DLD1 (cell line): Measurements from ENCODE around the gene BAG3.
"Not testable (repeated sequence)": the region's sequence is repeated elsewhere in the genome, so short reads cannot be mapped to it uniquely, and the experiment has no call there.

Experiments
- in situ Hi-C: cut with HindIII; loops from 2 replicates; pipeline ENCODE4 v1.10.0; 2017; ENCODE audit warnings: low sequenced_read_pairs

The BAG3 gene

DNA sequence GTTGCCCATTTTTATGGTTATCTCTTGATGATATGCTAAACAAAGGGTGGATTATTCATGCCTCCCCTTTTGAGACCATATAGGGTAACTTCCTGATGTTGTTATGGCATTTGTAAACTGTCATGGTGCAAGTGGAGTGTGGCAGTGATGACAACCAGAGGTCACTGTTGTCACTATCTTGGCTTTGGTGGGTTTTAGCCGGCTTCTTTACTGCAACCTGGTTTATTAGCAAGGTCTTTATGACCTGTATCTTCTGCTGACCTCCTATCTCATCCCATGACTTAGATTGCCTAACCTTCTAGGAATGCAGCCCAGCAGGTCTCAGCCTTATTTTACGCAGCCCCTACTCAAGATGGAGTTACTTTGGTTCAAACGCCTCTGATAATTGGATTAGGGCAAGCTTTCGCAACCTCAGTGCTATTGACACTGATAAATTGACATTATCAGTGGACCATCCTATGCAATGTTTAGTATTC is 36.9 kb downstream of the BAG3 start:
- in situ Hi-C loops: loop anchor here (10.0 kb wide), 1 partner anchor 347 kb away; no protein-coding TSS in a partner anchor

DNA sequence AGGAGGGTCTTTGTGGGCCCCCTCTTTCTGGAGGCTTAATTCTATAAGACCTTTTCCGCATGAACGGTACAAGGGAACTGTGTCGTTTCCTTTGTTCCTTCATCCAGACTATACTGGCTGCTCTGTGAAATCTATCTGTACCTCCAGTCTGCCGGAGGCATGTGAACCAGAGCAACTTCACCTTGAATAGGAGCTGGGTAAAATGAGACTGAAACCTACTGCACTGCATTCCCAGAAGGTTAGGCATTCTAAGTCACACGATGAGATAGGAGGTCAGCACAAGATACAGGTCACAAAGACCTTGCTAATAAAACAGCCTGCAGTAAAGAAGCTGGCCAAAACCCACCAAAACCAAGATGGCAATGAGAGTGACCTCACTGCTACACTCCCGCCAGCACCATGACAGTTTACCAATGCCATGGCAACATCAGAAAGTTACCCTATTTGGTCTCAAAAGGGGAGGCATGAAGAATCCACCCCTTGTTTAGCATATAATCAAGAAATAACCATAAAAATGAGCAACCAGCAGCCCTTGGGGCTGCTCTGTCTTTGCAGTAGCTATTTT is 37.9 kb downstream of the BAG3 start:
- in situ Hi-C loops: loop anchor here (10.0 kb wide), 1 partner anchor 346 kb away; no protein-coding TSS in a partner anchor

DNA sequence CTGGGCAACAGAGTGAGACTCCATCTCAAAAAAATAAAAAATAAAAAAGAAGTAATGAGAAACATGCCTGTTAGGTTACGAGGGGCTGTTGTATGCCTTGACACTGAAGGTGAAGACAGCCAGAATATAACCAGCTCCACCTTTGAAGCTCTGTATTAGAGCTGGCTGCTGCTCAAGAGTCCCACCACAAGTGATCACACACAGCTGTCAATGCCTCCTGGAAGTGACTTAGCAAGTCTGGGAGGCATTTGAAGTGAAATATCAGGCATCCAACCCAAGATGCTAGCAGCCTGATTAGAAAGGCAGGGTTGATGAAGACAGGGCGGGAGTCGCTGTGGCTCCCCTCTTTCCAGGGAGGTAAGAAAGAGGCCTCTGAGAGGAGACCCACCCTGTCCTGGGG is 40.5 kb downstream of the BAG3 start:
- in situ Hi-C loops: no loop called here

DNA sequence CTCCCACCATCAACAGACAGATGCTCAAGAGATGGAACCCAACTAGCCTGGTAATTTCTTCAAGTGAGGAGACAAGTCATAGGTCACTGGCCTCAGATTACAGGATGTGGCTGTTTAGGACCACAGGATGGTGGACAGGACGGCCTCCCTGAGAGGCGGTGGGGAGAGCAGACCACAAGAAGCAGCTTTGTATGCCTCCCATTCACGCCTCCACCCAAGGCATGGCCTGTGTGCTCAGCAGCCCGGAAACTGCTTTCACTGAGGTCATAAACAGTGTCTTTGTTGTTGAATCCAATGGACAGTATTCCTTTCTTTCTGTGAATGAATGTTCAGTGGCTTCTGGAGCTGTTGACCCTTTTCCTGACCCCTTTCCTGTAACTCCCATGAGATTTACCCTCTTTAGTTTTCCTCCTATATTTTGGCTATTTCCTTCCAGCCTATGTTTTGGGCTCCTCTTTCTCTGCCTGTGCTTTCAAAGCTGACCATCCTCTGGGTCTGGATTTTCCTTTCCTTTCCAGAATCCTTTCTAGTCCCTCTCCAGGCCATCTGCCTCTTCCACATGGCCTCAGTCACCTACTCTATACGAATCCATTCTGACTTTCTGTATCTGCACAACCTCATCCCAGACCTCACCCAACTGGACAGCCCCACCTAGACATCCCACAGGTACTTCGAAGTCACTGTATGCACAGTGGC is 42.2 kb downstream of the BAG3 start:
- in situ Hi-C loops: no loop called here

DNA sequence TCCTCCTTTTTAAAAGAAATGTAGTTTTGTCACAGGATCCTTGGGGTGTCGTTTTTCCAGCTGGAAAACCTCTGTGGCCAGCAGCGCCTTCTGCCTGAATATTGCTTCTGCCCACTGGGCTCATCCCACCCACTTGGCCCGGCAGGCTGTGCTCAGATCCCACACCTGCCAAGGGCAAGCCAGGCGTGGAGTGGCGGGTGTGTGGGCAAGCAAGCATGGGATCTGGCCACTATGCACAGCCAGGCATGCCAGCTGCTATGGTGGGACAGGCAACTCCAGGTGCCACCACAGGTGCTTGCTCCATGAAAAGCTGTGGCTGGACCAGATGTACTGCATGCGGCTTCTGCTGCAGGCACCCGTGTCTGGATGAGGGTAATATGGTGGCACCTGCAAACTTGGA is 43.4 kb downstream of the BAG3 start:
- in situ Hi-C loops: no loop called here

DNA sequence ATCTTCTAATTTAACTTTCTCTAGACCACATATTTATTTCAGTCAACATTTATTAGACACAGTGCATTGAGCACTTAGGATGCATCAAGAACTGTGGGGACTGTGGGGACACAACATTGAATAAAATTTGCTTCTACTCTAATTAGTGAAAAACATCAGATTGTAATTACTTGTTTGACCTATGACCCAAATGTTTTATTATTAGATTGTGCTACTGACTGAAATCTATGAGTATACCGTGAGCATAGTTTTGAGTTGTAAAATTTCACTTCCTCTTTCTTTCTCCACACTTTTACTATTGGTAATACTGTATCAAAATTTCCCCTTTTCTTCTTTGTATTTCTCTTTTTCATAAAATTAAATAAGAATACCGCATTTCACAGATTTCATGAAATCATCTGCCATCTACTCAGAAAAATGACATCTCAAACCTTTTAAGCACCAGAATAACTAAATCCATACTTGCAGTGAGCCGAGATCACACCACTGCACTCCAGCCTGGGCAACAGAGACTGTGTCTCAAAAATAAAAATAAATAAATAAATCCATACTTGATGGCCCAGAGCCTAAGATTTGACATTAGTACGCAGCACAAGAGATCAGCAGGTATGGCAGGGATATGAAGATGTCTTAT is 49.3 kb downstream of the BAG3 start:
- in situ Hi-C loops: no loop called here

DNA sequence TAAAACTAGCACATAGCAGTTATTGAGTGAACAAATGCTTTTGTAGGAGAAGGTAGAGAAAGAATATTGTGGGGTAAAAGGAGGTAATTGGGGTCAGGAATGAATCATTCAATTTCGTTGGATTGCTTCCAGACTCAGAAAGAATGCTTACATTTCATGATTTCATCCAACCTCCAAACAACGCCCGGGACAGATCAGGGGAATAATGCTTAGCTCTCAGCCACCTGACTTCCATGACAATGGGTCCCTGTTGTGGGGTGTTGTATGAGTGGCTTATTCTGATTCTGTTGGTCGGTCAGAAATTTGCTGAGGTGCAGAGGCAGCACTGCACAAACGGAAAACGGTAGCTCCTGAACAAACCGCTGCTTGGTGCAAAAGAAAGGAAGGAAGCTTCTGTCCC is 50.7 kb downstream of the BAG3 start:
- in situ Hi-C loops: no loop called here

DNA sequence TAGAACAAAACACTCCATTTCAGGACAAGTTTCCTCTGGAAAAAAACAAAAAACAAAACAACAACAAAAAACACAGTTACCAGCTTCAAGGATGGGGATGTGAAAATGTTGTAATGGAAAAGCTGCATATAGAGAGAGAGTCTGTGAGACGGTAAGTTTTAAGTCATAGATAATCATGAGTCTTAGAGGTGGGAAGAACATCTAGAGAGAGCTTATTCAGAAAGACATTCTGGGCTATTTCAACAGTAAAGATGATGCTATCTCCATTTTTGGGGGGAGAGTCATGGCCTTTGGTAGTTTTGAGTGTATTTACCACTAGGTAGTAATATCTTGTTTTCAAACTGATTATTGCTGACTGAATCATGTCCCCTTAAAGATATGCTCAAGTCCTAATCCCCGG is 51.4 kb downstream of the BAG3 start:
- in situ Hi-C loops: no loop called here

DNA sequence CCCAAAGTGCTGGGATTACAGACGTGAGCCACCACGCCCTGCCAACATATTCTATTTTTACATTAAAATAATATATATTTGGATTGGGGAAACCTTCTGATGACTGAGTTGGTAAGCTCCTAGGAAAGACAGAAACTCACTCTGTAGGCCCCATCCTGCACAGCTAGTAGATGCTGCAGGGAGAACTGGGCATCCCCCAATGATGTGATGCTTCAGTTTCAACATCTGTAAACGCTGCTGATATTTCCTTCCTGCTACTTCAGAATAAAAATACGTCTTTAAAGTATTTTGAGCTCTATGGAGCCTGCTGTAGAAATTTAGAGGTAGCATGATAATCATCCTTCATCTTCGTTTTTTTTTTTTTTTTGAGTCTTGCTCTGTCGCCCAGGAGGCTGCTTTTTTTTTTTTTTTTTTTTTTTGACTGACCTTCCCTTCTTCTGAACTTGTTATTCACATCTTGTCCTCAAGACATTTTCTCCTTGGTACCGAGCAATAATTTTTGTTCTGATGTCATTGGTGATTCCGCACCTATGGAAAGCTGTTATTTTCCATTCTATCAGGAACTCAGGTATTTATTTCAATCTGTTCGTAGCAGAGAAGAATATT is 52.8 kb downstream of the BAG3 start:
- in situ Hi-C loops: no loop called here

DNA sequence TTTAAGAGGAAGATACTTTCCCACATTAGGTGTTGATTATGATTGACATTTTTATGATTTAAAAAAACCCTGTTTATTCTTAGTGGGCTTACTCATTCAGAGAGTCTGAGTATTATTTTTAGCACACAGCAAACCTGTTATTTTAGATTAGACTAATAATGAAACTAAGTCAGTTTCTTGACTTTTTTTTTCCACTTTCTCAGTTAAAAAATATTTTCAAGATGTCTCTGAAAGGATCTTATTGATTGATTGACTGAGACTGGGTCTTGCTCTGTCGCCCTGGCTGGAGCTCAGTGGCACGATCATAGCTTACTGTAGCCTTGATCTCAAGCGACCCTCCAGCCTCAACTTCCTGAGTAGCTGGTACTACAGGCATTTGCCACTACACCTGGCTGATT is 54.3 kb downstream of the BAG3 start:
- in situ Hi-C loops: no loop called here

DNA sequence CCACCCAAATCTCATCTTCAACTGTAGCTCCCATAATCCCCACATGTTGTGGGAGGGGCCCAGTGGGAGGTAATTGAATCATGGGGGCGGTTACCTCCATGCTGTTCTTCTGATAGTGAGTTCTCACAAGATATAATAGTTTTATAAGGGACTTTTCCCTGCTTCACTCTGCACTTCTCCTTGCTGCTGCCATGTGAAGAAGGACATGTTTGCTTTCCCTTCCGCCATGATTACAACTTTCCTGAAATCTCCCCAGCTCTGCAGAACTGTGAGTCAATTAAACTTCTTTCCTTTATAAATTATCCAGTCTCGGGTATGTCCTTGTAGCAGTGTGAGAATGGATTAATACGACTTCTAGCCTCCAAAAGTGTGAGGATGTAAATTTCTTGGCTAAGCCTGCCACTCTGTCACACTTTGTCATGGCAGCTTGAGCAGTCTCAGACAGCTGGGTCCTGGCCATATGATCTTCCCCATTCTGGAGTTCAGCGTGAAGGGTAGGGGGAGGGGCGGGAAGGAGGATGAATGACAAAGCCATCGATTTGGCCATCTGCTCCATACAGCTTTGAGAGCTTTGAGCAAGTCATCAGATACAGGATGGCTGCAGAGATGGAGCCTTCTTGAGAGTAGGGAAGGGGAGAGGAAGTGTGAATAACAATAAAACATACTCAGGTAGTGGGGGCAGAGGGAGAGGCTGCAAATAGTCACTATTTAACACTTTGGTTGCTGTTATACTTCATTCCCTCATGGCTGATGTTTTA is 55.5 kb downstream of the BAG3 start:
- in situ Hi-C loops: no loop called here

DNA sequence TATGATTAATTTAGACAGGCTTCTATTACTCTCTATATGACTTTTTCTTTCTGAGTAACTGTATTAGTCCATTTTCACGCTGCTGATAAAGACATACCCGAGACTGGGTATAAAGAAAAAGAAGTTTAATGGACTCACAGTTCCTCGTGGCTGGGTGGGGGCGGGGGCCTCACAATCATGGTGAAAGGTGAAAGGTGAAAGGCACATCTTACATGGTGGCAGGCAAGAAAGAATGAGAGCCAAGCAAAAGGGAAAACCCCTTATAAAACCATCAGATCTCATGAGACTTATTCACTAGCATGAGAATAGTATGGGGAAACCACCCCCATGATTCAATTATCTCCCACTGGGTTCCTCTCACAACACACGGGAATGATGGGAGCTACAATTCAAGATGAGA is 56.2 kb downstream of the BAG3 start:
- in situ Hi-C loops: not testable (repeated sequence)

DNA sequence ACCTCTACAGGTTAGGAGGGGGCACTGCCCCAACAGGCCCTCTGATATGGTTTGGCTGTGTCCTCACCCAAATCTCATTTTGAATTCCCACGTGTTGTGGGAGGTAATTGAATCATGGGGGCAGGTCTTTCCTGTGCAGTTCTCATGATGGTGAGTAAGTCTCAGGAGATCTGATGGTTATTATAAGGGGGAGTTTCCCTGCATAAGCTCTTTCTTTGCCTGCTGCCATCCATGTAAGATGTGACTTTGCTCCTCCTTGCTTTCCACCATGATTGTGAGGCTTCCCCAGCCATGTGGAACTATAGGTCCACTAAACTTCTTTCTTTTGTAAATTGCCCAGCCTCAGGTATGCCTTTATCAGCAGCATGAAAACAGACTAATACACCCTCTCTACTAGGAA is 59.8 kb downstream of the BAG3 start:
- in situ Hi-C loops: not testable (repeated sequence)

DNA sequence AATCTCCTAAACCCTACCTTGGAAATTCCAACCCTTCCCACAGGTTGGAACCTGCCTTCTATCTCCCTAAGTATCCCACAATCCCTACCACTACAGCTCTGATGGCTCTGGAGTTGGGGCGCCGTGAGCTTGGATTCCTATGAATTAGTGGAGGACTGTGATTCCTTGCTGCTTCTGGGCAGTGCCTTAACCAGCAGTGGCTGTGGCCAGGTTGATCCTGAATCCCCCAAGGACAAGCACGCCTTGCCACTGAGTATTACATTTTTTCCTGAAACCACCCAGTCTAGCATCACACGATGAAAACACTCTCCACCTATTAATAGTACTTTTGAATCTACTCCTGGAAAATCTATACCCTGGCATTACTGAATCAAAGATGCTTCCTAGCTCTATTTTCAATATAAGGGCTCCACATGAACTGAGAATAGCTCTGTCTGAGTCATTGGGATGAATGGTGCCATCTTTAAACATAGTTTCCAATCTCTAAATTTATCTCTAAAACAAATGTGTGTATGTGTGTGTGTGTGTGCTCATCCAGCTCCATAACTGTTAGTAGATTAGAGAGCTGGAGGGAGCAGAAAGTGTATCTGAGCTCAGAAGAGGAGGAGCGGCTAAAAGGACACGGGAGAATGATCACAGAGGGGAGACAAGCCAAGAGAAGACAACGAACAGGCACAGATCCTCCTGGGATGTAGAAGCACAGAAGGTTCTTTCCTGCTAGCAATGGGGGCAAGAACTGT is 62.7 kb downstream of the BAG3 start:
- in situ Hi-C loops: no loop called here

DNA sequence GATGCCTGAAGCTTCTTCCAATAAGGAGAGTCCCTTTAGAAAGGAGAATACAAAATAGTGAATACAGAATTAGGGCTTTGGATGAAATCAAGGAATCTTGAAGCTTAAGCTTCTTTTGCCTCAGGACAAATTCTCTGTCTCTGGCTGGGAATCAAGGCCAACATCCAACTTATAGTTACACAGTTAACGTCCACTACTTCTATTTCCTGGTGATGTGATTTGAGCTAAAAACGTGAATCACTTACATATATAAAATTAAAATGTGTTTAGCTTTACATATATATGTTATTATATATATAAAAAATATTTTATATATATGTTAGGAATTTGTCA is 63.3 kb downstream of the BAG3 start:
- in situ Hi-C loops: no loop called here

DNA sequence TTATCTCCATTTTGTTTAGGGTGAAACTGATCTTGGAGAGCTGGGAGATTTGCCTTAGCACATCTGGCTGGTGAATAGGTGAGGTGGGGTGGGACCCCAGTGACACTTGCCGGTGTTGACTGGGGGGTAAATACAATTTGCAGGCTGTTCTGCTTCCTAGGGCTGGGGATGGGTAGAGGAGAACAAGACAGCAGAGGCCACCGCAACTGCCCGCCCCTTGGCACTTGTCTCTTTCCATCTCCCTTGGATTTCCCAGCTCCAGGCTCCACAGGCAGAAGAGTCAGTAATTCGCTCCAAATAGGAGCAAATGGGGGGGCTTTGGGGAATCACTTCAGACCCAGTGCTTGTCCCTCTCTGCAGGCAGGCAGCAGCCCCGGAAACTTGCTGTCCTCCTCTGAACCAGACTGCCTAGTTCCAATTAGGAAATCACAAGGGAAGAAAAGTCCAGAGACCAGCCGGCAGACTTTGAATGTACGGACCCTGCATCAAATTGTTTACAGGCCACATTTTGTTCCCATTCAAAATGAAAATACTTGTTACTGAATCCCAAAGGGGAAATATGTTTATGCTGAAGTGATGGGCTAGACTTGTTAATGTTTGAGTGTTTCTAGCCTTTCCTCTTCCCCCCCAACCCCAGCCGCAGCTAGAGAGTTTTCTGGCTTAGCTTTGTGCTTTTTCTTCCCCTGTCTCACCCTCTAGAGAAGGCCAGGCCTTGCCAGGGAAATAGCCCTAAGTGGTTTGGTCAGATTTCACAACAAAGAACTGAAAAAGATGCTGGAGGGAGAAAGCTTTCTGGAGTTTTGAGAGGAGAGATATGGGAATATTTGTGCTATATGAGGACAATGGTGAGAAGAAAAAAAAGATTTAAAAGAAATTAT is 64.7 kb downstream of the BAG3 start:
- in situ Hi-C loops: no loop called here

DNA sequence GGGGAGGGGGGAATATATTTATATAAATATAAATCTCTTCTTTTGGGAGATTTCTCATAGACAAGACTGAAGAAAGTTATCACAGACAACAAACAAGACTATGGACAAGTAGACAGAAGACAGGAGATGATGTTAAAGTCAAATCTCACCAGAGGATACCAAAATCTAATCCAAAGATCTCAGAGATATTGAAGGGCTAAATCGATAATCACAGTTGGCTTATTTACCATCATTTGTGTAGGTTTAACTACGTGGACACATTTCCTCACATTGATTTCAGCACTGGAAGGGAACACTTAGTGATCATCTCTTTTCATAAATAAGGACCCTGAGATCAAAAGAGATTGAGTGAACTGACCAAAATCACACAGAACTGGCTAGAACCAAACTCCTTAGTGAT is 72.0 kb downstream of the BAG3 start:
- in situ Hi-C loops: no loop called here

DNA sequence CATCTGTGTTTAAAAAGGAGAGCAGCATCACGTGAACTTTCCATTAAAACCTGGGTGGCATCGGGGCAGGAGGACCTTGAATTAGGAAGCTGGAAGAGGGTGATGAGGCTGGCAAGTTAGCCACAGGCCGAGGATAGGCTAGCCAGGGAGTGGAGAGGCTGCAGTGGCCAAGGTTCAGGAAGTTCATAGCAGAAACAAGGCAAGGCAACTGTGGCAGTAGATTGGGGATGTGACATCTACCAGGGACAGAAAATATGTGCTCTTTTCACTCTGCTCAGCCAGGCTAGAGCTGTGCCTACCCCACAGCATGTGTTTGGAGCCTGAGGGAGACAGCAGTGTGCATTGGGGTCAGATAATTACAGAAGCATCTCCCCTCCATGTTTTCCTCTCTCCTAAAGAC is 72.4 kb downstream of the BAG3 start:
- in situ Hi-C loops: no loop called here

DNA sequence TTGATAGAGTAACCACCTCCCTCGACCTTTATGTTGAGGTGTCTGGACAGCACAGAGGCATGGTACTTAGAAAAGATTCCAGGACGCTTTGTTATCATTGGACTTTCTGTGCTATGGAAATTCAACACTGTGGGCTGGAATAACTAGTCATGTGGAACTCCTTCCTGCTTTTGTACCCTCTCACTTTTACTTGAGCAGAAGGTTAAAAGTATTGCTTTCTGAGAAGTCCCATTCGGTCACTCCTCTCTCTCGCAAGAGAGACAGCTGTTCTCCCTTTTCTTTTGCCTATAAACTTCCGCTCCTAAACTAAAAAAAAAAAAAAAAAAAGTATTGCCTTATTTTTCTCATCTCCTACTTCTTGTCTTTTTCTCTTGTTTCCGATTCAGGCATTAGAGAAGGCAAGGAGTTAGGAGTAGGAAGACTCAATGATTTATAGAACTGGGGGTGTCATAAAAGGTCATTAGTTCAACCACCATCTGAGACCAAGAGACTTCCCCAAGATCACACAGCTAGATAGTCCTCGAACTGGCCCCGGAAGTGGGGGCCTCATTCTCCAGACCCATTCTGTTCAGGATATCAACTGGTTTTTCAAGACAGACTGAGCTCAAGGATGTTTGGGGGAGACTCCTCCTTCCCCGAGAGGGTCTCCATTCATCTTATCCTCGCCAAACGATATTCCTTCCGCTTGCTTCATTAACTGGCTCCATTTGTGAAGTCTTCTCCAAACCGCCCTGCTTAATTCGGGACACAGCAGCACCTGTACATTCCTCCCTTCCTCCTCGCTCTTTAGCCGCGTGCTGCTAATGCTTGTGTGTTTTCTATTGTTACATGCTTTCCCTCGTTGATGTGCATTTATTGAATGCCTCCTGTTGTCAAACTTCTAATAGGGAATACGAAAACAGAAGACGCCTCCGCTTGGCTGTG is 73.7 kb downstream of the BAG3 start:
- in situ Hi-C loops: no loop called here
